Hepatocyte (in vitro differentiated cells): Measurements from ENCODE around the gene NOP10. TPM values are rescaled to one million over a fixed set of nuclear protein-coding genes. Genes with fewer than 3 reads are reported as not detected.

Experiments used
- DNase-seq: peaks from one replicate; pipeline ENCODE4 v3.0.0-alpha.2; 2016; ENCODE audit warnings: low spot score
- H2AFZ ChIP-seq: fragments of 200-600 bp; sonication (generic); 2 replicates; pipeline ENCODE4 v1.6.0; 2016; ENCODE audit warnings: antibody characterized with exemption, mild to moderate bottlenecking
- H3K27ac ChIP-seq: fragments of 200-600 bp; sonication (generic); 2 replicates; pipeline ENCODE4 v1.5.1; 2016; ENCODE audit warnings: mild to moderate bottlenecking
- H3K27me3 ChIP-seq: fragments of 200-600 bp; sonication (generic); 2 replicates; pipeline ENCODE4 v1.6.1; 2016
- H3K36me3 ChIP-seq: fragments of 200-600 bp; sonication (generic); replicated peaks from 2 replicates; pipeline ENCODE4 v1.5.1; 2016; ENCODE audit warnings: low read depth; ENCODE audit not compliant: insufficient read depth
- H3K4me1 ChIP-seq: fragments of 200-600 bp; sonication (generic); 2 replicates; pipeline ENCODE4 v1.5.1; 2016; ENCODE audit warnings: mild to moderate bottlenecking, moderate library complexity; ENCODE audit not compliant: insufficient read depth
- H3K4me2 ChIP-seq: fragments of 200-600 bp; sonication (generic); 2 replicates; pipeline ENCODE4 v1.6.0; 2016
- H3K4me3 ChIP-seq: fragments of 200-600 bp; sonication (generic); 2 replicates; pipeline ENCODE4 v1.5.1; 2016; ENCODE audit warnings: mild to moderate bottlenecking
- H3K79me2 ChIP-seq: fragments of 200-600 bp; sonication (generic); 2 replicates; pipeline ENCODE4 v1.6.0; 2017; ENCODE audit warnings: mild to moderate bottlenecking
- H3K9me2 ChIP-seq: fragments of 200-600 bp; sonication (generic); replicated peaks from 2 replicates; pipeline ENCODE4 v1.6.0; 2017; ENCODE audit warnings: mild to moderate bottlenecking; ENCODE audit not compliant: insufficient read depth
- H3K9me3 ChIP-seq: fragments of 200-600 bp; sonication (generic); 2 replicates; pipeline ENCODE4 v1.5.1; 2016; ENCODE audit warnings: low read depth, mild to moderate bottlenecking
- H4K20me1 ChIP-seq: fragments of 200-600 bp; sonication (generic); 2 replicates; pipeline ENCODE4 v1.6.0; 2016; ENCODE audit warnings: mild to moderate bottlenecking; ENCODE audit not compliant: insufficient read depth, poor library complexity, severe bottlenecking
- EZH2 ChIP-seq: fragments of 200-600 bp; sonication (generic); IDR thresholded peaks from 2 replicates; pipeline ENCODE4 v1.6.1; 2016; ENCODE audit warnings: antibody characterized with exemption, mild to moderate bottlenecking, borderline replicate concordance
- EZH2phosphoT487 ChIP-seq: fragments of 200-600 bp; sonication (generic); IDR thresholded peaks from one replicate; pipeline ENCODE4 v1.6.1; 2018; ENCODE audit warnings: antibody characterized with exemption, mild to moderate bottlenecking, low read depth, moderate library complexity; ENCODE audit not compliant: unreplicated experiment, severe bottlenecking
- WGBS: methylation state at CpG from one replicate; pipeline ENCODE4 v1.1.6; 2016; ENCODE audit warnings: low lambda C conversion rate; ENCODE audit errors: missing lambda C conversion rate; 5-methylcytosine and 5-hydroxymethylcytosine counted together
- polyA plus RNA-seq: library from polyadenylated mRNA; unstranded; fragments of >200 nt; fragmentation: Nextera tagmentation; extraction: Ambion mirVana; gene quantifications from 2 replicates; pipeline ENCODE4 v1.2.1, GENCODE V29; 2016
- total RNA-seq: library from RNA; depleted of rRNA; stranded (reverse); fragments of >200 nt; gene quantifications from 2 replicates; pipeline ENCODE4 v1.2.3, GENCODE V29; 2014
- TF ChIP-seq, protein P1 (sequence below): fragments of 200-600 bp; sonication (generic); IDR thresholded peaks from 2 replicates; pipeline ENCODE4 v1.5.1; 2016; ENCODE audit warnings: antibody characterized with exemption, mild to moderate bottlenecking; ENCODE audit not compliant: poor library complexity

The NOP10 gene
- total and polyA plus RNA-seq, 2 experiments from 2014 or later = 284 to 378 TPM

GRCh38 chr15:34367101-34368081, 24.5 kb upstream of the NOP10 start, which contains the start of gene LPCAT4:
Gene LPCAT4 (minus strand): TSS chr15:34367196. CDS start chr15:34367100, 96 bp downstream.
- Histone ChIP-seq H3K79me2 (peaks cover 16% of the 10 kb centered on the region), H3K4me3 (peak within 1 kb of the TSS; percentile 94), H2AFZ (peak within 1 kb of the TSS; percentile 100), H3K27me3 (no peaks in the 10 kb centered on the region), H4K20me1 (no peaks in the 10 kb centered on the region), H3K36me3 (no peaks in the 10 kb centered on the region), H3K9me3 (no peaks in the 10 kb centered on the region), H3K27ac (peak within 1 kb of the TSS; percentile 99), H3K4me2 (peak within 1 kb of the TSS; percentile 99), H3K9me2 (no peaks in the 10 kb centered on the region), H3K4me1 (peaks cover 9% of the 10 kb centered on the region)
- under 1% methylated on average over 60 of the region's 80 CpGs for WGBS
- peak; percentile 95 for DNase-seq
- TF ChIP-seq EZH2 = no peak
- TF ChIP-seq, protein P1, sequence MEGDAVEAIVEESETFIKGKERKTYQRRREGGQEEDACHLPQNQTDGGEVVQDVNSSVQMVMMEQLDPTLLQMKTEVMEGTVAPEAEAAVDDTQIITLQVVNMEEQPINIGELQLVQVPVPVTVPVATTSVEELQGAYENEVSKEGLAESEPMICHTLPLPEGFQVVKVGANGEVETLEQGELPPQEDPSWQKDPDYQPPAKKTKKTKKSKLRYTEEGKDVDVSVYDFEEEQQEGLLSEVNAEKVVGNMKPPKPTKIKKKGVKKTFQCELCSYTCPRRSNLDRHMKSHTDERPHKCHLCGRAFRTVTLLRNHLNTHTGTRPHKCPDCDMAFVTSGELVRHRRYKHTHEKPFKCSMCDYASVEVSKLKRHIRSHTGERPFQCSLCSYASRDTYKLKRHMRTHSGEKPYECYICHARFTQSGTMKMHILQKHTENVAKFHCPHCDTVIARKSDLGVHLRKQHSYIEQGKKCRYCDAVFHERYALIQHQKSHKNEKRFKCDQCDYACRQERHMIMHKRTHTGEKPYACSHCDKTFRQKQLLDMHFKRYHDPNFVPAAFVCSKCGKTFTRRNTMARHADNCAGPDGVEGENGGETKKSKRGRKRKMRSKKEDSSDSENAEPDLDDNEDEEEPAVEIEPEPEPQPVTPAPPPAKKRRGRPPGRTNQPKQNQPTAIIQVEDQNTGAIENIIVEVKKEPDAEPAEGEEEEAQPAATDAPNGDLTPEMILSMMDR = peak; percentile 94
- TF ChIP-seq EZH2phosphoT487 = no peak

- no peaks in the 10 kb centered on the region for H3K9me3 ChIP-seq
- under 1% methylated on average over 25 of the region's 37 CpGs for WGBS
- no peaks in the 10 kb centered on the region for H3K27me3 ChIP-seq
- H3K27ac ChIP-seq = peak overlapping the region; percentile 75
- peak overlapping the region; percentile 100 for H2AFZ ChIP-seq
- peaks cover 16% of the 10 kb centered on the region for H3K79me2 ChIP-seq
- TF ChIP-seq, protein P1 = peak; percentile 2
- no peak for TF ChIP-seq EZH2
- H3K4me2 ChIP-seq = peak overlapping the region; percentile 99
- H3K4me3 ChIP-seq = peak overlapping the region; percentile 94
- H4K20me1 ChIP-seq = no peaks in the 10 kb centered on the region
- no peaks in the 10 kb centered on the region for H3K9me2 ChIP-seq
- H3K4me1 ChIP-seq = peaks cover 11% of the 10 kb centered on the region
- DNase-seq = peak; percentile 85
- no peaks in the 10 kb centered on the region for H3K36me3 ChIP-seq
Measured at GRCh38 chr15:34366271-34367065, 23.5 kb upstream of the NOP10 start.

- peak overlapping the region; percentile 75 for H3K27ac ChIP-seq
- 44% methylated on average over 5 of the region's 5 CpGs for WGBS
- DNase-seq = no peak
- no peaks in the 10 kb centered on the region for H3K9me3 ChIP-seq
- peak overlapping the region; percentile 99 for H3K4me2 ChIP-seq
- H3K9me2 ChIP-seq = no peaks in the 10 kb centered on the region
- H4K20me1 ChIP-seq = no peaks in the 10 kb centered on the region
- H2AFZ ChIP-seq = peak overlapping the region; percentile 100
- peaks cover 16% of the 10 kb centered on the region for H3K79me2 ChIP-seq
- H3K36me3 ChIP-seq = no peaks in the 10 kb centered on the region
- H3K27me3 ChIP-seq = no peaks in the 10 kb centered on the region
- H3K4me1 ChIP-seq = peaks cover 11% of the 10 kb centered on the region
- TF ChIP-seq EZH2phosphoT487 = no peak
- TF ChIP-seq, protein P1 = no peak
- TF ChIP-seq EZH2 = no peak
- peak overlapping the region; percentile 94 for H3K4me3 ChIP-seq
Measured at GRCh38 chr15:34365836-34366235, 22.9 kb upstream of the NOP10 start.
